GM12892 (cell line): ENCODE results near the gene ST3GAL6.

ENCODE experiments used
- DNase-seq: peaks from one replicate; pipeline ENCODE4 v3.0.0; 2011; ENCODE audit not compliant: insufficient read length
- FAIRE-seq: peaks from 2 replicates; lab custom pipeline; 2011; peaks lifted over from hg19 to GRCh38; lab: Jason Lieb, UNC
- POLR2A ChIP-seq: IDR thresholded peaks from 2 replicates; pipeline ENCODE4 v1.6.1; 2011; ENCODE audit warnings: low read depth, low read length, control low read depth
- POLR2AphosphoS5 ChIP-seq: IDR thresholded peaks from 2 replicates; pipeline ENCODE4 v1.6.1; 2011; ENCODE audit warnings: low read depth, low read length, control low read depth
- TAF1 ChIP-seq: IDR thresholded peaks from 2 replicates; pipeline ENCODE4 v1.6.1; 2011; ENCODE audit warnings: low read depth, mild to moderate bottlenecking, control low read depth, low read length, borderline replicate concordance

ST3GAL6 gene

DNA sequence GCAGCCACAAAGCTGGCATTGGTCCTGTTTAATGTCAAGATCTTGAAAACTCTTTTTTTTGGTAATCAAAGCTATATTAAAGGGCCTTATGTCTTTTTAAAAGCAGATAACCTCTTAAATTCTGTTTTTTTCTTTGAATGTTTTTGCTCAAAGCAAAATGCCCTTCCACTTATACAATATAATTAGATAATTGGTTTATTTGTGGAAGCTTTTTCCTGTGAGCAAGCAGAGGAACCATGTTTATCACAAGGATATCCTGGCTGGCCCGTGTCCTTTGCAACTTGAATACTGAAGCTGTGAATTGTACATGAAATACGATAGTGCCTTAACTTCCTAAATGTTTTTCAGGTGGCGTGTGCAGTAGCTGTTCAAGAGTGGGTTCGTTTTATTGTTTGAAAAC lies 2.6 kb downstream of the ST3GAL6 start:
- peak; percentile 57 for FAIRE-seq
- no peak for TF ChIP-seq POLR2AphosphoS5
- TF ChIP-seq POLR2A, result no peak
- TF ChIP-seq TAF1, result no peak
- DNase-seq, result no peak

DNA sequence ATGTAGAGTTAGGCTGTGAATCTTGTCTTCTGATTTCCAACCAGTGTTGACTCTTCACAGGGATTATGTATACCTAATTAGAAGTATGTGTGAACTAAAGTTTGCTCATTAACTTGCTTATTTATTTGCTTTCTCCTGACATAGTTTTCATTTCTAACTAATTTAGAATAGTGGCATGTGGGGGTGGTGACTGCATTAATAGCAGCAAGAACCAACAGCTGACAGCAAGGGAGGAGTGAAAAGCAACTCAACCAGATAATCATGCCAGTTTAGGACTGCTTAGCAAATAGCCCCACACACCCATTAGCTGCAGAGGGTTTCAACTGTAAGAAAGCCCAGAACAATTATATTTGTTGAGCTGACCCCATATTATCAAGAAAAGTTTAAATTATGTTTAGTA lies 3.8 kb downstream of the ST3GAL6 start:
- DNase-seq, result no peak
- peak; percentile 30 for FAIRE-seq
- no peak for TF ChIP-seq TAF1
- no peak for TF ChIP-seq POLR2AphosphoS5
- TF ChIP-seq POLR2A, result no peak

DNA sequence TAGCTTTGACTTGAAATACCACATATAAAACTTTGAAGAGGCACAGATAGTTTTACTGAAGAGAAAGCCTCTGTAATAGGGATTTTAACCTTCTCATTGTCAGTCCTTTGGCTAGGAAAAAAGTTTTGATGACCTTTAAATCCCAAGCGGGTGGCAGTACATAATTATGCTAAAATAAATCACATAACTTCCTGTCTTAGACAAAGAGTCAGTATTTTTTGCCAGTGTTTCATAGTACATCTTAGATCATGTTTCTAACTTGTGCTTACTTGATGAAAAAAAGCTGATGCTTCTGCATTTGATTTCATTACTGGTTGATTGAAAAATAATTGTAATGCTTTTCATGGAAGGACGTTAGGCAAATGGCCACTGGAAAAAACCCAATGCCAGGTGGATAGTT lies 5.8 kb downstream of the ST3GAL6 start:
- TF ChIP-seq TAF1, result no peak
- no peak for TF ChIP-seq POLR2AphosphoS5
- no peak for TF ChIP-seq POLR2A
- FAIRE-seq, result no peak
- no peak for DNase-seq

DNA sequence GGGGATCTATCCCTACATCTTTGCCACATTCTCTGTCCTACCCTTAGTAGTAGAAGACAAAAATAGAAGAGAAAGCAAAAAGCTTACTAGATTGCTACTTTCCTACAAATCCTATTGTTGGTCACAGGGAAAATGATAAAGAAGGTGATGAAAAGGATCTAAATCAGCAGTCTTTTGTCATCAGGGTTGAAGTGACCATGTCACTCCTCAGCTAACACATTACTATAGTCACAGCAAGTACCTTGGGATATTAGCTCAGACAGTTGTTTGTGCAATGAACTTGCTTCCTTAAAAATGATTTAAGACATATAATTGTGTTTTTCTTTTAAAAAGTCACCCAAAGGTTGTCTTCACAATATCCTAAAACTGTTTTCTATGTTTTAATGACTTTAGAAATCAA lies 6.3 kb downstream of the ST3GAL6 start:
- DNase-seq, result no peak
- no peak for TF ChIP-seq POLR2A
- TF ChIP-seq POLR2AphosphoS5, result no peak
- no peak for TF ChIP-seq TAF1
- no peak for FAIRE-seq

DNA sequence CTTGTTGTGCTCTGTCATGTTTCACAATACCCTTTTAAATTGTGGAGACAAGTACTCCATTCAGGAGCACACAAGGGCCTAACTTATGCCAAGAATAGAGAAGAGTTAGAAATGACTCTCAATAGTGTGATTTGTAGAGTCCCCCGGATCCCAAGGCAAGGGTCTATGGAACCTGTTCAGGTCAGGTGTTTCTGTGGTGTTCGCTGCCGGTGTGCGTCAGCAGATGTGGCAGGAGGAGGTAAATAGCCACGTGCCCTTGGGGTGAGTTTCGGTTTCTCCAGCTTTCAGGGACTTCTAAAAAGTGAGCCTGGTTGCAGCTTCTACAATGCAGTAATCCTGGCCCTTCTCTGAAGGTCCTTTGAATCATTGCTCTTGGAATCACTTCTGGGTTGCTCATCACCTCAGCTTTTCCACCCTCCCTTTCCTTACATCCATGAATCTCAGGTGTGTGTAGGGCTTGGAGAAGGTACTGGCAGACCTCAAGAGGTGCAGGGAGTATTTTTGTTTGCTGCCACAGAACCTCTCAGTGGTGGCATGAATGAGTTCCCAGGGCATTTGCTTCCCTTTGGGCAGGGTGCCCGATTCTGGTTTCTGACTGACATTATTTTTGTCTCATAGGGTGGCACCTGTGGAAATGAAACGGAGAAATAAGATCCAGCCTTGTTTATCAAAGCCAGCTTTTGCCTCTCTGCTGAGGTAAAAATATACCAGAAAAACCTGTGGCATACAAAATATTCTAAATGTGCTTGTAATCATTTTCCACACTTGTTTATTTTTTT lies 7.3 kb downstream of the ST3GAL6 start:
- peak; percentile 20; the same call in 1 of the 2 replicates for TF ChIP-seq POLR2A
- no peak for TF ChIP-seq POLR2AphosphoS5
- FAIRE-seq (peak; percentile 90), DNase-seq (no peak)

DNA sequence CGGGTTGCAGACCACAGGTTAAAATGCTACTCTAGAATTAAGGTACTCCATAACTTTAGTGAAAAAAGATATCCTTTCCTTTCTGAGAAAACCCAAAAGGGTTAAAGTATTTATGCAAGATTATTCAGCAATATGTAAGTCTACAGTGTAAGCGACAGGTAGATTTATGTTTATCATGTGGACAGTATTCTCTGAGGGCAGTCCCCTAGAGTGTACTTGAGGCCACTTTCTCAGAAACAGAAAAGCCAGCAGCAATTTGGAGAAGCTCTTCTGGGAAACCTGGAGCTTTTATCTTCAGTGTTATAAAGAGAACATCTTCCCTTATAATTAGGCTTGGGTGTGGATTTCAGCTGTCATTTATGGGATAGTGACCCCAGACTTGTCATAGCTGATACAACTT lies 8.9 kb downstream of the ST3GAL6 start:
- FAIRE-seq (peak; percentile 40), DNase-seq (no peak)
- TF ChIP-seq POLR2AphosphoS5 (no peak), POLR2A (no peak), TAF1 (no peak)

DNA sequence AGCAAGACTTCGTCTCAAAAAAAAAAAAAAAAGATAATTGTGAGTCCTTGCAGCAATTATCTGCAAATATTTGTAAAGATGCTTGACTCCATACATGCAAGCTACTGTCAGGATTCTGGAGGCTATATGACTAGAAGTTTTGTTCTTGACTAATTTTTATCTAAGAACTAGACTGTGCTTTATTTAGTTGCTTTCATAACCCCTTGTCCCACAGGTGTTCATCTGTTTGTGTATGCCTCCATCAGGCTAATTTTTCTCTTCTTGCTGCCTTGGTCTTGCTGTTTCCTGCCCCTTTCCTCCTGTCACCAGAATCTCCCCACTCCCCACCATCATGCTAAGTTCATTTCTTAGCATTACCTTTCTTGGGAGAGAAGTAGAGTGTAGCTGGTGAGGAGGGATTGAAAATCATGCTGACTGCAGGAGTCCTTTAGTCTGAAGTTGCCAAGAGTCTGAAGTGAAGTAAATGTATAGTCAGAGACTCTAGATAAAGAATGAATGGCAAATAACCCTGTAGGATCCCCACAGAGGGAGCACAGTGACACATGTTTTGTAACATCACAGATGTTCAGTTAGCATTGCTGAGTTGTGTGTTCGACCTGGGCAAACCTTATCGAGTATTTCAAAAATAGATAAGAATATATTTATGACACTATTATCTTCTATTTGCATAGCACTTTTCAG lies 12.5 kb downstream of the ST3GAL6 start:
- DNase-seq (no peak), FAIRE-seq (peak; percentile 21)
- no peak for TF ChIP-seq TAF1
- no peak for TF ChIP-seq POLR2A
- no peak for TF ChIP-seq POLR2AphosphoS5

DNA sequence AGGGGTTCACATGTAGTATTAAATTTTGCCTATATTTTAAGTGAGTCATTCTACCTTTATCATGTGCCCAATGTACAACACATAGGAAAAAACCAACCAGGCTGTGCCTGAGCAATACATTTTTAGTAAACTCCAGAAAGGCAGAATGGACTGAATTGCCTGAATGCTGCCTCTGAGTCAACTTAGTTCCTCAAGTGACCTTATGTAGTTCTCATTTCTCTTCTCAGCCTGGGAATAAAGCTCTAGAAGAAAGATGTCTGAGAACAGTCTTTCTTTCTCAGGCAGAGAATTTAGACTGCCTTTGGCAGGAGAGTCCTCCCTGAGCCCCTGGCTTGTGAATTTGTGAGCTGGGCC lies 13.0 kb downstream of the ST3GAL6 start:
- DNase-seq (no peak), FAIRE-seq (no peak)
- no peak for TF ChIP-seq POLR2AphosphoS5
- TF ChIP-seq TAF1, result no peak
- no peak for TF ChIP-seq POLR2A

DNA sequence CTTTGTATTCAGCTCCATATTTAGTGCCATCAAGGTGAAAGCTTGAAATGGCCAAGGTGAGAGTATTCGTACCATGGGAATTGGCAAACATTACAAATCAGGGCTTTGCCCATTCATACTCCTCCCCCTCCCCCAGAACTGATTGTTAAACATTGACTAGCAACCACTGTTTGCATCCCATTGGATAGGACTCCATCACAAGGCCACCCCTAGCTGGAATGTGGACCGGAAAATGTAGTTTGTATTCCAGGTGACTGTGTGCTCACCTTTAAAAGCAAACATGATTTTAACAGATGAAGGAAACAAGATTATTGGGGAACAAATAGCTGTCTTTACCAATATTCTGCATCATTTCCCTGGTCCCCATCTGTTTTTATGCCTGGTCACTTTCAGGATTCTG lies 14.1 kb downstream of the ST3GAL6 start:
- TF ChIP-seq TAF1, result no peak
- TF ChIP-seq POLR2A, result no peak
- no peak for TF ChIP-seq POLR2AphosphoS5
- FAIRE-seq, result no peak
- DNase-seq, result no peak

DNA sequence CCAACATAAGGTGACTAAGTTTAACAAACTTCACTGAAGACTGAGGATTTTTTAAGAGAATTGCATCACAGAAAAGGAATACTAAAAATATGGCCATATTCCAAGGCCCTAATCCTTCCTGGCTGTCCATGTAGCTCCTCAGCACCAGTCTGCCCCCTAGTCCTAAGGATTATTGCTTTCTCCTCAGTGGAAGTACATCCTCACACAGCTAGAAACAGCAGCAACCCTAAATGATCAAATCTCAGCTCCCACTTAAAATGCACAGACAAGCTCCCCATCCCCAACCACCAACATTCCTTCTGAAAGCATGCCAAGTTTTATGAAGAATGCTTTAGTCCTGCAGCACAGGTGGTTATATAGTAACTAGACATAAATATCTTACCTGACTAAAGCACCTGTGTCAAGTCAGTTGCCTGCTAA lies 14.7 kb downstream of the ST3GAL6 start:
- no peak for FAIRE-seq
- no peak for TF ChIP-seq POLR2A
- no peak for TF ChIP-seq POLR2AphosphoS5
- TF ChIP-seq TAF1, result no peak
- DNase-seq, result no peak

DNA sequence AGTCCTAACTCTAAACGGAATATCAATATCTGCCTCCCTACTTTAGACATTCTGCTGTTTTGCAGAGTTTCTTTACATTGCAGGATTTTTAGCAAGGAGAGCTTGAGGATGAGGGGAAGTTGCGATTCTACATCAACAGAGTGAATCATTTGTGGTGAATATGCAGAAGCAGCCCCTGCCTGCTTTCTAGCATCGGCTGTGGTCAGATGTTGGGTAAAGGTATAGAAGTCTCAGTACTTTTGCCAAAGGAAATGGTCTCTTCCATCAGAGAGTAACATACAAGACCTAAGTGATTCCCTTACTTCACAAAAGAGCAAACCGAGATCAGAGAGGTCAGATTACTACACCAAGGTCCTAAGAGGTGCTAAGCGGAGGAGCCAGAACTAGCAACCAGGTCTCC lies 15.2 kb downstream of the ST3GAL6 start:
- DNase-seq (no peak), FAIRE-seq (no peak)
- no peak for TF ChIP-seq TAF1
- TF ChIP-seq POLR2AphosphoS5, result no peak
- no peak for TF ChIP-seq POLR2A
